DMS 273 (cell line): ENCODE results near the gene KRTAP10-12.
"Not testable (repeated sequence)": the region's sequence is repeated elsewhere in the genome, so short reads cannot be mapped to it uniquely, and the experiment has no call there.

Experiments used
- DNase-seq: peaks from one replicate; lab custom pipeline; 2025; ENCODE audit not compliant: unreplicated experiment; lab: John Stamatoyannopoulos, UW

Gene KRTAP10-12, protein sequence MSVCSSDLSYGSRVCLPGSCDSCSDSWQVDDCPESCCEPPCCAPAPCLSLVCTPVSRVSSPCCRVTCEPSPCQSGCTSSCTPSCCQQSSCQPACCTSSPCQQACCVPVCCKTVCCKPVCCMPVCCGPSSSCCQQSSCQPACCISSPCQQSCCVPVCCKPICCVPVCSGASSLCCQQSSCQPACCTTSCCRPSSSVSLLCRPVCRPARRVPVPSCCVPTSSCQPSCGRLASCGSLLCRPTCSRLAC

DNA sequence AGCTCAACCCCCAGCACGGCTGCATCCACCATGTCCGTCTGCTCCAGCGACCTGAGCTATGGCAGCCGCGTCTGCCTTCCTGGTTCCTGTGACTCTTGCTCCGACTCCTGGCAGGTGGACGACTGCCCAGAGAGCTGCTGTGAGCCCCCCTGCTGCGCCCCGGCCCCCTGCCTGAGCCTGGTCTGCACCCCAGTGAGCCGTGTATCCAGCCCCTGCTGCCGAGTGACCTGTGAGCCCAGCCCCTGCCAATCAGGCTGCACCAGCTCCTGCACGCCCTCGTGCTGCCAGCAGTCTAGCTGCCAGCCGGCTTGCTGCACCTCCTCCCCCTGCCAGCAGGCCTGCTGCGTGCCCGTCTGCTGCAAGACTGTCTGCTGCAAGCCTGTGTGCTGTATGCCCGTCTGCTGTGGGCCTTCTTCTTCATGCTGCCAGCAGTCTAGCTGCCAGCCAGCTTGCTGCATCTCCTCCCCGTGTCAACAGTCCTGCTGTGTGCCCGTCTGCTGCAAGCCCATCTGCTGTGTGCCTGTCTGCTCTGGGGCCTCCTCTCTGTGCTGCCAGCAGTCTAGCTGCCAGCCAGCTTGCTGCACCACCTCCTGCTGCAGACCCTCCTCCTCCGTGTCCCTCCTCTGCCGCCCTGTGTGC, at the start of gene KRTAP10-12:
Gene KRTAP10-12 (plus strand): TSS at position 1 of the 639 bp plus-strand sequence. CDS start 30 bp downstream, at position 31.
- DNase-seq: peak; percentile 52

DNA sequence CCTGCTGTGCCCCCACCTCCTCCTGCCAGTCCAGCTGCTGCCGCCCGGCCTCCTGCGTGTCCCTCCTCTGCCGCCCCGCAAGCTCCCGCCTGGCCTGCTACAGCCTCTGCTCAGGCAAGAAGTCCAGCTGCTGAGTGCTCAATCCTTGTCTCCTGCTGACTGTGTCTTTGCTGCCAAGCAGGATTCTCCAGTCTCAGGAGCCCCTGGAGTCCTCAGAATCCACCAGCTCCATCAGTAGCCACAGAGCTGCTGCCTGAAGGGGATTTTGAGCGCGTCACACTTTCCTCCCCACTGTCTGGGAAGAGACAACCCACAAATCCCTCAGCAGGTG, 49.8 kb upstream of the KRTAP10-12 start:
- DNase-seq: peak; percentile 83

DNA sequence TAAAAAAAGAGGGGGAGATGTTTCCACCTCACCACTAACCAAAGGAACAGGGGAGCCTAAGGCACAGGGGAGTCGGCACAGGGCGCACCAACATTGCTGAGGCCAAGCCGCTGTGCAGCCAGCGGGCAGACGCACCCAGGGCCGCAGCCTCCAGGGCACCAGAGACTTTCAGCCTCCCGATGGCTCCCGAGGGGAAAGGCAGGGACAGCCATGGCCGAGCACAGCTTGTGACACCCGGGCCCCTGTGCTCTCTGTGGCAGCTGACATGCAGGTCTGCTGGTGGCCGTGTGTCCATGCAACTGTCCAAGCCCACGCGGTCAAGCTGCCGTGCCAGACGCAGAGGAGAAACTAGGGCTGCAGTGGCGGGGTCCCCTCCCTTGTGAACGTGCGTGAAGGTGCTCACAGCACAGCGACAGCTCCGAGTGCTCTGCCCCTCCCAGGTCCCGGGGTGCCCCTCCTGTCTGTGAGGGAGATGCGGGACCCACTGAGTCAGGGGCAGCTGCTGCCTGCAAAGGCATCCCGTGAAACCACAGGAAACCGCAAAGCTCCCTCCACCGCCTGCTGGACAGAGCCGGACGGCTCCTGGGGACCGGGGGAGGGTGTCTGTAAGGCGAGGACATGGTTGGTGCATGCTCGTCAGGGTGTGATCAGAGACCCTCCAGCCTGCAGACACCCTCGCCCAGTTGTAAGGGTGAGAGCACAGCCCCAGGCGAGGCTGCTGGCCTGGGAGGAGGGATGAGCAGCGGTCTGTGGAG, 48.2 kb upstream of the KRTAP10-12 start:
- no peak for DNase-seq

DNA sequence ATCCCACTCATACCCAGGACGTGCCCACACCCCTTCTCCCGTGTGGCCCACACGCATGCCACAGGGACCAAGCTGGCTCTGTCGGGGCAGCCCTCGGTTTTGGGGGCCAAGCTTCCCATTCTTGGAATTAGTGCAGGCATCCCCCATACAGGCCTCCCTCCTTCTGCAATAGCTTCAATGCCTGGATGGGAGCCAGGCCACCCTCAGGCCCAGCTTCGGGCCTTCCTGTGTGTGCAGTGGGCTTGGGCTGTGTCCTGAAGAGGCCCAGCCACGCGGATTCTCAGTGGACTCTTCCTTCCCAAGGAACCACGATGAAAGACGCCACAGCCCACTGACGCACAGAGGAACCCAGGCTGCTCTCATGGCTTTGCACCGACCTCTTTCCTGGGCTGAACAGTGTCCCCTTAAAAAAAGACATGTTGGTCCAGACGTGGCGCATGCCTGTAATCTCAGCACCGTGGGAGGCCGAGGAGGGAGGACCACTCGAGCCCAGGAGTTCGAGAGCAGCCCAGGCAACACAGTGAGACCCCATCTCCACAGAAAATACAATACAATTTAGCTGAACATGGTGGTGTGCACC, 47.4 kb upstream of the KRTAP10-12 start:
- no peak for DNase-seq

DNA sequence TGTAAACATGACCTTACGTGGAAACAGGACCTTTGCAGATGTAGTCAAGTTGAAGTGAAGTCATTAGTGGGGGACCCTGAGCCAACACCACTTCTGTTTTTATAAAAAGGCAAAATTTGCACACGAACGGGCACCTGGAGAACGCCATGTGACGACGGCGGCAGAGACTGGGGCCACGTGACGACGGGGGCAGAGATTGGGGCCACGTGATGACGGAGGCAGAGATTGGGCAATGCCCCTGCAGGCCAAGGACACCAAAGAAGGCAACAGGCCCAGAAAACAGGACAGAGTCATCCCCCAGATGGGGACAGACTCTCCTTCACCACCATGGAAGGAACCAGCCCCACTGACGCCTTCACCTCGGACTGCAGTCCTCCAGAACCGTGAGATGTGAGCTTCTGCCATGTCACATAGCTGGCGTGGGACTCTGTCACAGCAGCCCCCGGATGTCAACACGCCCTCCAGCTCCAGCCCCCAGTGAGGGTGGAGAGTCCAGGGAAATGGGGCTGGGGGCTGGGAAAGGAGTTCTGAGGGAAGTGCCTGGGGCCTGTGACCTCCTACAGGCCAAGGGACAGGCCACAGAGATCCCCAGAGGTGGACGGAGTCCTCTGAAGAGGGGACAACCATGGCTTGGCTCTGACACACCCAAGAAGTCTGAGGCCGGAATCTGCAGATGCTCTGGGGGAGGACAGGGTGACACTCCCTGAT, 46.6 kb upstream of the KRTAP10-12 start:
- no peak for DNase-seq

DNA sequence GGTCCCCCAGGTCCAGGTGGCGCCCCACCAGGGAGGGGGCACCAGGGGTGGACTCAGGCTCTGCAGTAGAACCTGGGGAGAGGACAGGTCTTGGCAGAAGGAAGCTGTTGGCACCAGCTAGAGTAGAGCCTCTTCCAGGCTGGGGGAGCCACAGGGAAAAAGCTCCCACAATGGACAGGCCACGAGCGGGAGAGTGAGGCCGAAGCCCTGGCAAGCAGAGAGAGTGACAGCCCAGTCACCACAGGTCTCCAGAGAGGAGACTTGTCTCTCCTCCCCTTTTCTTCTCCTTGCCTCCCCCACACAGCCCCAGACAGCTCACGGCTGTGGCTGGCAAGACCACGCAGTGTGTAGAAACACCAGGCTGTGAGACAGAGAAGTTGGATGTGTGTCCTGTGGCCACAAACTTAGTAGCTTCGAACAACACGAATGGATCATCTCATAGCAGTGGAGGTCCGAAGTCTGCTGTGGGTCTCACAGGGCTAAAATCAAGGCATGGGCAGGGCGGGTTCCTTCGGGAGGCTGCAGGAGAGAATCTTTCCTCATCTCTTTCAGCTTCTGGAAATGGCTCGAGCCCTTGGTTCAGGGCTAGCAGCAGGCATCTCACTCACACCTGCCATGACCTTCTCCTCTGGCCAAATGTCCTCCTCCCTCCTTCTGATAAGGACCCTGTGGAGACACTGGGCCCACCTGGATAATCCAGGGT, 45.8 kb upstream of the KRTAP10-12 start:
- no peak for DNase-seq

DNA sequence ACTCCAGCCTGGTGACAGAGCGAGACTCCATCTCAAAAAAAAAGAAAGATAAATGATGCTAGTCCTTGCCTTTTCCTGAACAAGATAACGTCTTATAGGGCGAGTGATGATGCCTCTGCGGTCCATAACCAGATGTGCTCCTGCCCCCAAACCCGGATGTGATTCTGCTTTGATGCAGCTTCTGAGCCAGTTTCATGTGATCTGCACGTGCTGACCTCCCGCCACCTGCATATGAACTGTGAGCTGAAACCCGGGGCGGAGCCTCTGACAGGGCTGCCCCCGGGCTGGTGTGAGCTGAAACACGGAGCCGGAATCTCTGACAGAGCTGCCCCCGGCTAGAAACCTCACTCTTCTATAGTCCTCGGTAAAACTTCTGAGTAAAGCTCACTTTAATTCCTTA, 43.8 kb upstream of the KRTAP10-12 start:
- DNase-seq: peak; percentile 17

DNA sequence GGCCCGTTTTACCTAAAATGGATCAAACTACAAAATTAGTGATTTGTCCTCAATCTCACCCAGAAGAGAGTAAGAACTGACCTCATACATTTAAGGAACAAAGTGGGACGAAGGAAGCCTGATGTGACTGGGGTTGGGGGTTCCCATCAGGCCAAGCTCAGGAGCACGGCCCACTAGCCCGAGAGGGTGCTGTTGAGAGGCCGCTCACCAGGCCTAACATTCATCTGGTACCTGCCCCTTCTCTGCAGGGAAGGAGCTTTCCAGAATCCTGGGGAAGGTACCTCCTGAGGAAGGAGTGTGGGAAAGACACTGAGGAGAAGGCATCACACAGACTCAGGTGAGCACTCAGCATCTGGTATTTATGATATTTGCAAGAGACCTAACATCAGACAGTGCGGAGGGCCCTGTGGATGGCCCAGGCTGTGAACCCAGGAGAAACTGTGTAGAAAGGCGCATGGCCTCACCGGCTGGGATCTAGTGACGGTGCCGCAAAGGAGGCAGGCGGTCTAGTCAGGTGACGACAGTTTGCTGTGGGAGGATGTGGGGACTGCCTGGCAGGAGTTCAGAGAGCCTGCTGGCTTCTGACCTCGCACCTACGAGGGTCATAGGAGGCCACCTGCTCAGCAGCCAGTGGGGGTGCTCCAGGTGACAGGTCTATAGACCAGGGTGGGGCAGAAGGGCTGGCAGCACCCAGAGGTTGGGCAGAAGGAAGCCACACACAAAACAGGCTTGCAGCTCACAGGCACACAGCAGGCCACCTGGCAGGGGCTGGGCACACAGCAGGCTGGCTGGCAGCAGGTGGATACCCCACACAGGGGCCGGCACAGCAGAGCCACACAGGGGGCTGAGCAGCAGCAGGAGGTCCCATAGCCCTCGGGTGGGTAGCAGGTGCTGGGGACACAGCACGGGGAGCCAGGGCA, 43.1 kb upstream of the KRTAP10-12 start:
- no peak for DNase-seq

DNA sequence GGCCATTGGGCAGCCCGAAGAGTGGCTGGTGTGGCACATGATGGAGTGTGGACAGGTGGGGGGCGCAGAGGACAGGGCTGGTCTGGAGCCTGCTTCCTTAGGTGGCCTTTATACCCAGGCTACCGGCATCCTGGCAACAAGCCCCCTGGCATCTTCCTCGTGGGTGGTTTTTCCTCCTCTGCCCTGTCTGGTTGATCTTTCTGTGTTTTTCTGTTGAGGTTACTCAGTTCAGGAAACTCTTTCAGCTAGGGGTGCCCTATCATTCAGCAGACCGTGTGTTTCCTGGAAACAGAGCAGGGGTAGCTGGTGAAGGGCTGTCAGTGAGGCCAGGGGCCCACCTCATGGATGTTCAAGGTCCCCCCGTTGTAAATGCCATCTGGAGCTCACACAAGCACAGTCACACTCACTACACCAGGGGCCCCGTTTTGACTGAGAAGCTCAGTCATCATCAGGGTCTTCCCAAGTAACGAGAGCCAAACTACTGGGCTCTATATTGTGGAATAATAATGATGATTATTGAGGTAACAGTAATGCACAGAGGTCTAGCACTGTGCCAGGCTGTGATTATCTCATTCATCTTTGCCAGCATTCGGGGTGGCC, 42.3 kb upstream of the KRTAP10-12 start, which contains the start of gene KRTAP12-4:
Gene KRTAP12-4 (minus strand): TSS at position 84 of the 600 bp plus-strand sequence. CDS start 45 bp downstream, at position 39.
- DNase-seq: no peak

DNA sequence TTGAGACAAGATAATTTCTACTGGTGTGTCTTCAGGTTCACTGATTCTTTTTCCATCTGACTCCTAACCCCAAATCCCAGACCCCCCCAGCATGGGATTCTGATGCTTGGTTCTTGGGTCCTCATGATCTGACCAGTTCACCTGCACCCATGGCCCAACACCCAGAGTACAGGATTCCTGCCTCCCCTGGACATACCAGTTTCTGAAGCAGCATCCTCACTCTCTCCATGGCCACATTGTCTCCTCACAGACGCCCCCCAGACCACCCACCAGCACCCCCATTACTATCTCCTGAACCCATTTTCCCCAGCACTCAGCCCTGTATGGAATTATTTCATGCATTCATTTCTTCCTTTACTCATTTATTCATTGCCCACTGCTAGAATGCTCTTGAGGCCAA, 40.1 kb upstream of the KRTAP10-12 start:
- no peak for DNase-seq

DNA sequence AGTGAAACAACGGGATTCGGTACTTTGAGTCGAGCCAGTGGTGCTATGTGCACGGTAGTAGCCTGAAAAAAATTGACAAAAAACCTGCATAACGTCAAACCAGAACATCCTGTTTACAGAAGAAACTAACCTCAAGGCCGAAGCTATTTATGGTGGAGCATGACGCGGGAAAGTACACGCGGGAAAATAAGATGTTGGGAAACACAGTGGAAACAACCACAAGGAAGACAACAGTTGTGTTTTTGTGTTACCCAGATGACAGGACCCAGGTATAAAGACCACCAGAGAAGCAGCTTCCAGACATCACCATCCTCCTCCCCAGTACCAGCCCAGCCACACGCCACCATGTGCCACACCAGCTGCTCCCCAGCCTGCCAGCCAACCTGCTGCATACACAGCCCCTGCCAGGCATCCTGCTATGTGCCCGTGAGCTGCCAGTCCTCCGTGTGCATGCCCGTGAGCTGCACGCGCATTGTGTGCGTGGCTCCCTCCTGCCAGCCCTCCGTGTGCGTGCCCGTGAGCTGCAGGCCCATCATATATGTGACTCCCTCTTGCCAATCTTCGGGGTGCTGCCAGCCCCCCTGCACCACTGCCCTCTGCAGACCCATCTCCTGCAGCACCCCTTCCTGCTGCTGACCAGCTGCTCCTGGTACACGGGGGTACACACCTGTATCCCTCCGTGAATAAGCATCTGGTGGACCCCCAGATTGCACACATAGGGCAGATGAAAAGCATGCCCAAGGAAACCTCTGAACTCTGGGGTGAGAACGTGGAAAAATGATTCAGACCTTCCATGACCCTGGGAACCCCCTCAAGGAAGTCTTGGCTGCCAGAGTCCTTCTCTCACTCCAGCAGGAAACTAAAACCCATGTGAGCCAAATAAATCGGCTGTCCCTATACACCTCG, 39.1 kb upstream of the KRTAP10-12 start, which contains the start of gene KRTAP12-3:
Gene KRTAP12-3 (plus strand): TSS at position 298 of the 906 bp plus-strand sequence. CDS start 48 bp downstream, at position 346.
- peak; percentile 63 for DNase-seq

DNA sequence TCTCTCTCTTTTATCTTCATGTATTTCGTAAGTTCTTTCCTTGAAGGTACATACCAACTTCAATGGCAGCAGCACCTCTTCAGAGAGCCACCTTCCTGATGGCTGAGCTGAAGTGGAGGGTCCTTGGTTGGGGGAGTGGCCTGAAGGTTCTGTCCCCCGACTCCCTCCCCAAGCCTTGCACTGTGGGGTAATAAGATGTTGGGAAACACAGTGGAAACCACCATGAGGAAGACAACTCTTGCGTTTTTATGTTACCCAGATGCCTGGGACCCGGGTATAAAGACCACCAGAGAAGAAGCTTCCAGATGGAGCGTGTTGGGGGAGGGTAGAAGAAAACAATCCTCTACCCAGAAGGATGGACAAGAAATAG, 38.4 kb upstream of the KRTAP10-12 start:
- no peak for DNase-seq

DNA sequence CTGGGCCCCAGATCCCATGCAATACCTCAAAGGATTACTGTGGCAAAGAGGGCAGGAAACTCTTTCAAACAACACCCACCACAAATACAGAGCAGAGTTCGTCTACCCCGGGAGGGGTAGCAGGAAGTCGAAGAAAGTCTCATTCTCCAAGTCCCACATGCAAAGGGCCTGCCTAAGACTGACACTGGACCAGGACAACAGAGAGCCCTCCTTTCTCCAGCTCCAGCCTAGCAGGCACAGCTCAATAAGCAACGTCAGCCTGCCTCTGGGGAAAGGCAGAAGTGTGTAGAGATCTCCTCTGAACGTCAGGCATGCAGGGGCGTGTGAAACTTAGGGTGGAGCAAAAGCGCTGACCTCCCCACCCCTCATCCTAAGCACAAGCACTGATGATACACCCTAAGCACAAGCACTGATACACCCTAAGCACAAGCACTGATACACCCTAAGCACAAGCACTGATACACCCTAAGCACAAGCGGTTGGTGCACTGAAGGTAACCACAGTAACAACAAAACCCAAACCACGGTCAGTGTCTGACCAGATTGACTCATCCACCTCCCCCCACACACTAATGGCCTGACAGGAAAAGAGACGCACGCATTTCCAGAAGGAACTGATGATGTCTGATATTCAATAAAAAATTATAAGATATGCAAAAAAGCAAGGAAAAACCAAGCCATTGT, 37.9 kb upstream of the KRTAP10-12 start:
- no peak for DNase-seq

DNA sequence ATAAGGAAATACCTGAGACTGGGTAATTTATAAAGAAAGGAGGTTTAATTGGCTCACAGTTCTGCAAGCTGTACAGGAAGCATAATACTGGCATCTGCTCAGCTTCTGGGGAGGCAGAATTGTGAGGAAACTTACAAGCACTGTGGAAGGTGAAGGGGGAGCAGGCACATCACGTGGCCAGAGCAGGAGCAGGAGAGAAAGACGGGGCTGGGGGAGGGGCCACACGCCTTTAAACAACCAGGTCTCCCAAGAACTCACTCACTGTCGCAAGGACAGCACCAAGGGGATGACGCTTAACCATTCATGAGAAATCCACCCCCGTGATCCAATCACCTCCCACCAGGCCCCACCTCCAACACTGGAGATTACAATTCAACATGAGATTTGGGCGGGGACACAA, 35.4 kb upstream of the KRTAP10-12 start:
- DNase-seq: not testable (repeated sequence)

DNA sequence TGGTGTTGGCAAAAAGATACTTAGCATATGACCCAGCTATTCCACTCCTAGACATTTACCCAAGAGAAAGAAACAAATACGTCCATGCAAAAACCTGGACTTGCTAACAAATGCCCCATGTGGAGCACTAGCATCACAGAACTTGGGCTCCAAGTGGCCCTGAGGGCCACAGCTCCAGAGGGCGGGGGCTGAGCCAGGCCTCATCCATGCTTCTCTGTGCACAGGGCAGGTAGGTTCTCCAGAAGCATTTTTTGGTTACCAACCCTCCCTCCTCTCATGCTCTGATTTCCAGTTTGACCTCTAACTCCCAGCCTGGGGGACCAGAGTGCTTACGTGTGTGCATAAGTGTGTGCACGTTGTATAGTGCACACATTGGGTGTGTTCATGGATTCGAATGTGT, 32.3 kb upstream of the KRTAP10-12 start:
- DNase-seq: no peak

DNA sequence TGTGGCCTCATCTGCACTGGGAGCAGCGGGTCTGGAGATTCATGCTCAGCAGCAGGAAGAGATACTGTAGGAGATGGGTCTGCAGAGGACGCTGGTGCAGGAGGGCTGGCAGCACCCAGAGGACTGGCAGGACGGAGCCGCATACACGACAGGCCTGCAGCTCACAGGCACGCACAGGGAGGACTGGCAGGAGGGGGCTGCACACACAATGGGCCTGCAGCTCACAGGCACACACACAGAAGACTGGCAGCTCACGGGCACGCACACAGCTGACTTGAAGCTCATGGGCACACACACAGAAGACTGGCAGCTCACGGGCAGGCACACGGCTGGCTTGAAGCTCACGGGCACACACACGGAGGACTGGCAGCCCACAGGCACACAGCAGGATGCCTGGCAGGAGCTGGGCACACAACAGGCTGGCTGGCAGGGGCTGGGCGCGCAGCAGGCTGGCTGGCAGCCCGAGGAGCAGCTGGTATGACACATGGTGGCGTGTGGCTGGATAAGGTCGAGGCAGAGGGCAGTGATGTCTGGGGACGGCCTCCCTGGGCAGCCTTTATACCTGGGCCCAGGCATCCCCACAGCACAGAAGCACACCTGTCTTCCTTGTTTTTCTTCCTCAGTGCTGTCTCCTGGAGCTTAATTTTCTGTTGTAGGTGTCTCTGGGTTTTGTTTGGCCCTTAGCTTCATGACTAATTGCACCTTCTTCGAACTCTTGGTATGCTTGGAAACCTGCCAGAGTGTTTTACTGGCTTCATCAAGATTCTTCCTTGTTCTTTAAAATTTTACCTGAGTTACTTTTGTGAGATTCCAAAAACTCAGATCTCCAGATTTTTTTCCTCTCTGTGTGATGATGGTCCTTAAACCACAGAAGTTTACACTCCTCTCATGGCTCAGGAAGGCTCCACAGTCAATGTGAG, 30.3 kb upstream of the KRTAP10-12 start, which contains the start of gene KRTAP12-2:
Gene KRTAP12-2 (minus strand): TSS at position 527 of the 920 bp plus-strand sequence. CDS start 41 bp downstream, at position 486.
- peak; percentile 82 for DNase-seq
